HFFc6 (cell line): ENCODE measurements around the gene DRD4. TPM values are rescaled to one million over a fixed set of nuclear protein-coding genes. Genes with fewer than 3 reads are reported as not detected.

ENCODE experiments used
- DNase-seq: peaks from one replicate; pipeline ENCODE4 v3.0.0-alpha.2; 2018
- H3K27ac Mint-ChIP-seq: 2 replicates; pipeline ENCODE4 v1.8.0; 2020; ENCODE audit warnings: mild to moderate bottlenecking, mixed read lengths
- H3K27me3 Mint-ChIP-seq: 2 replicates; pipeline ENCODE4 v1.8.0; 2021; ENCODE audit warnings: mild to moderate bottlenecking, moderate library complexity, mixed read lengths; ENCODE audit not compliant: insufficient read depth
- H3K36me3 Mint-ChIP-seq: 2 replicates; pipeline ENCODE4 v1.8.0; 2021; ENCODE audit warnings: low read depth, mixed read lengths
- H3K4me1 Mint-ChIP-seq: 2 replicates; pipeline ENCODE4 v1.8.0; 2020; ENCODE audit warnings: low read depth, mixed read lengths
- H3K4me3 Mint-ChIP-seq: 2 replicates; pipeline ENCODE4 v1.8.0; 2020; ENCODE audit warnings: mild to moderate bottlenecking, moderate library complexity, mixed read lengths
- H3K9me3 Mint-ChIP-seq: 2 replicates; pipeline ENCODE4 v1.8.0; 2020; ENCODE audit warnings: mild to moderate bottlenecking, mixed read lengths
- CTCF ChIP-seq: fragments of 200-600 bp; sonication (generic); IDR thresholded peaks from 2 replicates; pipeline ENCODE4 v1.5.0; 2021; ENCODE audit warnings: antibody characterized with exemption, mild to moderate bottlenecking
- total RNA-seq, 6 experiments: library from RNA; stranded (reverse); fragmentation: NEBNext Ultra II Directional; extraction: Animal tissue kit (Norgen Biotek cat#: 25700); gene quantifications; 2 replicates in 1 of 6; 3 replicates in 5 of 6; pipeline ENCODE4 v1.2.3, GENCODE V29; 2021

The DRD4 gene
- total RNA-seq, 6 experiments from 2014 or later = 0.14 to 0.61 (median 0.38) TPM

- Mint-ChIP-seq H3K27me3 (no peaks in the 10 kb centered on the region; the same call in none of the 2 replicates), H3K4me1 (no peaks in the 10 kb centered on the region), H3K4me3 (no peak overlapping the region), H3K9me3 (no peaks in the 10 kb centered on the region), H3K27ac (no peak overlapping the region), H3K36me3 (peaks cover 15% of the 10 kb centered on the region; the same call in 1 of the 2 replicates)
- TF ChIP-seq CTCF = no peak
- no peak for DNase-seq
Observed at GRCh38 chr11:610146-610801, 26.8 kb upstream of the DRD4 start.

- Mint-ChIP-seq H3K4me3 (no peak overlapping the region), H3K4me1 (no peaks in the 10 kb centered on the region), H3K9me3 (no peaks in the 10 kb centered on the region), H3K27ac (peak overlapping the region; percentile 33; the same call in 1 of the 2 replicates), H3K36me3 (peaks cover 15% of the 10 kb centered on the region; the same call in 1 of the 2 replicates), H3K27me3 (peaks cover 4% of the 10 kb centered on the region)
- no peak for TF ChIP-seq CTCF
- DNase-seq = no peak
Observed at GRCh38 chr11:611001-611996, 25.8 kb upstream of the DRD4 start.

- Mint-ChIP-seq H3K27ac (peak overlapping the region; percentile 24; the same call in 1 of the 2 replicates), H3K9me3 (no peaks in the 10 kb centered on the region), H3K36me3 (peaks cover 10% of the 10 kb centered on the region; the same call in 1 of the 2 replicates), H3K4me3 (no peak overlapping the region), H3K4me1 (no peaks in the 10 kb centered on the region), H3K27me3 (peaks cover 6% of the 10 kb centered on the region)
- peak; percentile 56 for TF ChIP-seq CTCF
- DNase-seq = no peak
Observed at GRCh38 chr11:612201-612960, 24.7 kb upstream of the DRD4 start.

- no peak for TF ChIP-seq CTCF
- Mint-ChIP-seq H3K4me1 (no peaks in the 10 kb centered on the region), H3K36me3 (peaks cover 10% of the 10 kb centered on the region; the same call in 1 of the 2 replicates), H3K27ac (no peak overlapping the region), H3K9me3 (no peaks in the 10 kb centered on the region), H3K4me3 (no peak overlapping the region), H3K27me3 (peaks cover 6% of the 10 kb centered on the region)
- DNase-seq = no peak
Observed at GRCh38 chr11:612961-613300, 24.1 kb upstream of the DRD4 start.

GRCh38 chr11:613369-613968 lies 23.6 kb upstream of the DRD4 start:
- no peak for TF ChIP-seq CTCF
- Mint-ChIP-seq H3K9me3 (no peaks in the 10 kb centered on the region), H3K4me3 (no peak overlapping the region), H3K36me3 (peaks cover 10% of the 10 kb centered on the region; the same call in 1 of the 2 replicates), H3K4me1 (no peaks in the 10 kb centered on the region), H3K27ac (no peak overlapping the region), H3K27me3 (peaks cover 6% of the 10 kb centered on the region)
- DNase-seq = no peak
